Ascending aorta (tissue), 2 donors: Measurements from ENCODE around the gene SSBP2. TPM values are rescaled to one million over a fixed set of nuclear protein-coding genes. Genes with fewer than 3 reads are reported as not detected.

ENCODE experiments used
- DNase-seq, 2 donors: peaks; one replicate each; pipeline ENCODE4 v3.0.0-alpha.2; 2019; ENCODE audit warnings: low spot score in 2 of 2
- H3K27ac ChIP-seq, 2 donors: fragments of 200-600 bp; sonication (generic); one replicate each; pipeline ENCODE4 v1.5.1; 2016 to 2017; ENCODE audit warnings: mild to moderate bottlenecking in 1 of 2
- H3K27me3 ChIP-seq: fragments of 200-600 bp; sonication (generic); one replicate; pipeline ENCODE4 v1.5.1; 2017
- H3K36me3 ChIP-seq, 2 donors: fragments of 200-600 bp; sonication (generic); one replicate each; pipeline ENCODE4 v1.5.1; 2016
- H3K4me1 ChIP-seq, 2 donors: fragments of 200-600 bp; sonication (generic); one replicate each; pipeline ENCODE4 v1.5.1; 2016 to 2017; ENCODE audit warnings: mild to moderate bottlenecking in 1 of 2
- H3K4me3 ChIP-seq, 2 donors: fragments of 200-600 bp; sonication (generic); one replicate each; pipeline ENCODE4 v1.5.1; 2016 to 2017; ENCODE audit warnings: mild to moderate bottlenecking in 1 of 2
- H3K9me3 ChIP-seq, 2 donors: fragments of 200-600 bp; sonication (generic); one replicate each; pipeline ENCODE4 v1.5.1; 2016
- CTCF ChIP-seq, 3 experiments: fragments of 200-600 bp in 2 of 3; fragments of 450-650 bp in 1 of 3; sonication (generic) in 2 of 3; IDR thresholded peaks; one replicate each; pipeline ENCODE4 v1.5.1; 2016 to 2019; ENCODE audit warnings: antibody characterized with exemption in 3 of 3, mild to moderate bottlenecking in 1 of 3, moderate library complexity in 1 of 3
- intact Hi-C: fragments of 100-400 bp; cut with DNase I; formaldehyde crosslinking; loops from one replicate; pipeline ENCODE4 v1.15.1; 2023
- total RNA-seq: library from RNA; depleted of rRNA; stranded (reverse); fragments of >200 nt; gene quantifications from one replicate; pipeline ENCODE4 v1.1.0, GENCODE V29; 2016

The SSBP2 gene
- total RNA-seq, 1 donor from 2014 or later, result 22.4 TPM

GRCh38 chr5:81633891-81634290 is 117.0 kb downstream of the SSBP2 start:
- no peak for TF ChIP-seq CTCF (IDR thresholded peaks at IDR 0.05)
- intact Hi-C loops, result no loop called here
- H3K36me3 ChIP-seq, result peaks cover 5 to 10% of the 10 kb centered on the region in 2 donors
- no peak for DNase-seq
- H3K9me3 ChIP-seq, result no peaks in the 10 kb centered on the region
- no peak overlapping the region for H3K4me3 ChIP-seq
- H3K27ac ChIP-seq, result no peak overlapping the region
- no peaks in the 10 kb centered on the region for H3K27me3 ChIP-seq
- peaks cover 0 to under 1% of the 10 kb centered on the region in 2 donors for H3K4me1 ChIP-seq

GRCh38 chr5:81633471-81633870 is 117.4 kb downstream of the SSBP2 start:
- no peak for TF ChIP-seq CTCF (IDR thresholded peaks at IDR 0.05)
- Histone ChIP-seq H3K9me3 (no peaks in the 10 kb centered on the region), H3K4me3 (no peak overlapping the region), H3K36me3 (peaks cover 5 to 10% of the 10 kb centered on the region in 2 donors), H3K27ac (no peak overlapping the region), H3K4me1 (no peaks in the 10 kb centered on the region), H3K27me3 (no peaks in the 10 kb centered on the region)
- intact Hi-C loops, result no loop called here
- DNase-seq, result no peak

- H3K4me3 ChIP-seq, result no peak overlapping the region
- intact Hi-C loops, result no loop called here
- TF ChIP-seq CTCF (IDR thresholded peaks at IDR 0.05), result no peak
These were observed 118.2 kb downstream of the SSBP2 start for GRCh38 chr5:81632679-81633078.

GRCh38 chr5:81631621-81632020 is 119.3 kb downstream of the SSBP2 start:
- no peaks in the 10 kb centered on the region for H3K4me1 ChIP-seq
- TF ChIP-seq CTCF (IDR thresholded peaks at IDR 0.05), result no peak
- H3K9me3 ChIP-seq, result no peaks in the 10 kb centered on the region
- intact Hi-C loops, result no loop called here
- no peaks in the 10 kb centered on the region for H3K27me3 ChIP-seq
- no peak overlapping the region for H3K4me3 ChIP-seq
- no peak for DNase-seq
- peaks cover 5 to 15% of the 10 kb centered on the region in 2 donors for H3K36me3 ChIP-seq
- no peak overlapping the region for H3K27ac ChIP-seq

More at GRCh38 chr5:81632679-81633078, 118.2 kb downstream of the SSBP2 start:
- no peaks in the 10 kb centered on the region for H3K27me3 ChIP-seq
- H3K4me1 ChIP-seq, result no peaks in the 10 kb centered on the region
- DNase-seq, result no peak
- peaks cover 5 to 15% of the 10 kb centered on the region in 2 donors for H3K36me3 ChIP-seq
- H3K9me3 ChIP-seq, result no peaks in the 10 kb centered on the region
- no peak overlapping the region for H3K27ac ChIP-seq

- no peaks in the 10 kb centered on the region for H3K9me3 ChIP-seq
- peaks cover 2 to 15% of the 10 kb centered on the region in 2 donors for H3K36me3 ChIP-seq
- intact Hi-C loops, result no loop called here
- TF ChIP-seq CTCF (IDR thresholded peaks at IDR 0.05), result no peak
- H3K4me3 ChIP-seq, result no peak overlapping the region
- H3K4me1 ChIP-seq, result no peaks in the 10 kb centered on the region
- no peaks in the 10 kb centered on the region for H3K27me3 ChIP-seq
- no peak for DNase-seq
- H3K27ac ChIP-seq, result no peak overlapping the region
These were observed 119.8 kb downstream of the SSBP2 start for GRCh38 chr5:81631124-81631523.

GRCh38 chr5:81630684-81631083 is 120.2 kb downstream of the SSBP2 start:
- Histone ChIP-seq H3K4me1 (no peaks in the 10 kb centered on the region), H3K4me3 (no peak overlapping the region)
- TF ChIP-seq CTCF (IDR thresholded peaks at IDR 0.05), result no peak

More at GRCh38 chr5:81630684-81631083, 120.2 kb downstream of the SSBP2 start:
- Histone ChIP-seq H3K27me3 (no peaks in the 10 kb centered on the region), H3K36me3 (peaks cover 0 to 10% of the 10 kb centered on the region in 2 donors), H3K9me3 (no peaks in the 10 kb centered on the region), H3K27ac (no peak overlapping the region)
- DNase-seq, result no peak
- intact Hi-C loops, result no loop called here
